HG03460 (cell line): ENCODE data around the gene PCLO.
"Not testable (repeated sequence)": the region's sequence is repeated elsewhere in the genome, so short reads cannot be mapped to it uniquely, and the experiment has no call there.

Experiments used
- ATAC-seq: cut with Tn5 transposase; IDR thresholded peaks from one replicate; pipeline ENCODE4 v1.9.1; 2021; ENCODE audit not compliant: unreplicated experiment

Gene PCLO

GRCh38 chr7:82965088-82966036, 197.3 kb downstream of the PCLO start:
- no peak for ATAC-seq

DNA sequence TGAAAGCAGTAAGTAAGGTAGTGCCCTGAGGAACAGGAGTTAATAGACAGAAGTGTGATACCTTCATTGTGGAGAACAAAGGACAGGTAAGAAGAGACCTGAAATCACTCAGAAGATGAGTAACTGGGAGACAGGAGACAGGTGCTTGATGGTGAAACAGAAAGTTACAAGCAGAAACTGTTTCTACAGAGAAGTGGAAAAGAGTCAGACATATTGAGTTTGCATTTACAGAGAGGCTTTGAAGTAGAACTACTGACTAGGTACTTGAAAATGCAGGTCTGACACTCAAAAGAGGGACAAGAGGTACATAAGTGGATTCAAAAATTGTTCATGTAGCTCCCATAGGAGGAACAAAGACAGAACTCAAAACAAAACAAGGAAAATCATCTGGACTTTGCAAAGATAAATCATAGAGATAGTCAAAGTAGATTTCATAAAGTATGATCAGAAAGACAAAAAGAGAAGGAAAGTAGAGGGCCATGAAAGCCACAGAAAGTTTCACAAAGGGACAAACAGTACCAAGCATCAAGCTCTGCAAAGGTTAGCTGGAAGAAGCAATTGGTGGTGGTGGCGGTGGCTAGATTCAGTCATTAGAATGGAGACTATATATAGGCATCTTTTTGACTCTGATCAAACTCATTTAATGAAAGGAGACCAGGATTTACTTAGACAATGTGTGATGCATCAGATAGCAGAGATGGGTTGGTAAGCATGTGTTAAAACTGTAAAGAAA, 198.4 kb downstream of the PCLO start:
- peak; percentile 61 for ATAC-seq

GRCh38 chr7:82961240-82961639, 201.4 kb downstream of the PCLO start:
- no peak for ATAC-seq

- no peak for ATAC-seq
These were observed 203.2 kb downstream of the PCLO start for GRCh38 chr7:82959528-82959927.

DNA sequence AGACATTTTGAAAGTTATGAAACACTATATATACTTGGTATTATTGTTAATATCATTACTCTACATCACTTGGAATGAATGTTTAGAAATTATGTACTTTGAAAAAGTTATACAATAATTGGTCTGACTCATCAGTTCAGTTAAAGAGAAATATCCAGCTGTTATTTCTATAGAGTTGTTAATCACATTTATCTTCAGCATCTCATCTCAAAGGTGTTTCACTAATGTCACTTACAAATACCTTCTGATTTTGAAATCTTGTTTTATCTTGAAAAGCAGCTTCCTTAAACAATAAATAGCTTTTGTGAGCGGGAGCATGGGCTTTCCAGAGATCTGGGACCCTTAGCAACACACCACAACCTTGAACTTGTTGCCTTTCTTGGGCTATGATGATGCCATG, 205.2 kb downstream of the PCLO start:
- no peak for ATAC-seq

- ATAC-seq: no peak
These were observed 209.2 kb downstream of the PCLO start for GRCh38 chr7:82953324-82954027.

- ATAC-seq: no peak
These were observed 212.2 kb downstream of the PCLO start for GRCh38 chr7:82950436-82950835.

- ATAC-seq: no peak
These were observed 217.2 kb downstream of the PCLO start for GRCh38 chr7:82945480-82945879.

- ATAC-seq: no peak
These were observed 217.6 kb downstream of the PCLO start for GRCh38 chr7:82945056-82945455.

DNA sequence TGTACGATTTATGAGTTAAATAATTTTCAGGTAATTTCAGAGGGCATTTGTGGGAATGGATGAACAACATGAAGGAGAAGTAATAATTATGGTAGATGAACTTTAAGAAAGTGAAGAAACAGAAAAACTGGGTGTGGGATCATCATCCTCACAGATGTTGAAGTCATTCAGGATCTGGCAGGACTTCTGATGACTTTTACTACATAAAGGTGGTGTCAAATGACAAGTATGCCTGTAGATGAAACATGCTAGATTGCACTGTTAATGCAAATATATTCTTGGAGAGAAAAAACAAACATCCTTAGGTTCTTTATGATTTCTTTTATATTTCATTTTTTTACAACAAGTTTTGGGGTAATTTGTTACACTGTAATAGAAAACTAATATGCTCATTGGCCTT, 230.2 kb downstream of the PCLO start:
- no peak for ATAC-seq

GRCh38 chr7:82926477-82926876, 236.2 kb downstream of the PCLO start:
- ATAC-seq: no peak

- ATAC-seq: no peak
These were observed 237.4 kb downstream of the PCLO start for GRCh38 chr7:82925331-82925730.

DNA sequence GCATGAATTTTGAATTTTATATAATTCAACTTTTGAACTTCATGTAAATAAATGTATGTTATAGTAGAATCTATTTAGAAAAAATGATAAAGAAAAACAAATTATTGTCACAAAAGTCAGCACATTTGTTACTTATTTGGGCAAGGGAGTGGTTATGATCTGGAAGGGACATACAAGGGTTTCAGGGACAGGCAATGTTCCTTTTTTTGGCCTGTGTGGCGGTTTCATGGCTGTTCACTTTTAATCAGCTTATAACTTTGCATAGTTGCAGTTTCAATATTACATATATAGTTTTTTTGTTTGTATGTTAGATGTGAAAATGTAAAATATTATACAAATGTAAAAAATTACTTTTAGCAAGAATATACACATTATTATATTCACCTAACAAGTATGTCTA, 256.2 kb downstream of the PCLO start:
- no peak for ATAC-seq

DNA sequence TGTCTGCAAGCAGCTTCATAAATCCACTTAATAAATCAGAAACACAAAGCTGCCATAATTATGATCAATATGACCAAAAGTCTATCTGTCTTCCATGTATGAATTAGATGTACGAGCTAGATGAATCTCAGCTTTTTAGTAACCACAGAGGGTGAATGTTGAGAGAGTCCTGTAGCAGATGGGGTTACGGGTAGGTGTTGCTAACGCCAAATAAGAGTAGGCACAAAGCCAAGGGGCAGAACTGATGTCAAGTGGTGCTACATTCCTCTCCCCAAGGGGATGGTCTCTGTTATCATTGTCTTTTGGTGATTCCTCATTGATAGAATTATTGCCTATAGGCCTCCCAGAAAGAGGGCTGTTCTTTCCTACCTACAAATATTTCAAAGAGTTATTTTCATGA, 257.8 kb downstream of the PCLO start:
- no peak for ATAC-seq

GRCh38 chr7:82901098-82901497, 261.6 kb downstream of the PCLO start:
- not testable (repeated sequence) for ATAC-seq

GRCh38 chr7:82897500-82897899, 265.2 kb downstream of the PCLO start:
- no peak for ATAC-seq

- ATAC-seq: not testable (repeated sequence)
These were observed 268.3 kb downstream of the PCLO start for GRCh38 chr7:82894341-82894740.

DNA sequence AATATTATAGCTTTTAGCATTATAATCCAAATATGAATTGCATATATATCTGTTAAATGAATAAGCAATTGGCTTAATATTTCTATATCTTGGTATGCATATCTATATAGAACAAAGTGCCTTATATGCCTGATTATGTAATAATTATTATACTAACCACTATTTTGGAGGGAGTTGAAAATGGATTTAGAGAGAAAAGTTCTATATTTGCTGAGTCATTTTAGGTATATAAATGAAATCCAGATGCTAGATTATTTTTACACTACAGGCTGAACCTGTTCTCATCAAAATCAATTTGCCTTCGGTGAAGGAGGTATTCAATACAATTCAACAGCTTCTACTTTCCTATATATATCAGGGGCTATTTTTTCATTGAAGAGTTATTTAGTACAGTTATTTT, 276.4 kb downstream of the PCLO start:
- ATAC-seq: no peak

DNA sequence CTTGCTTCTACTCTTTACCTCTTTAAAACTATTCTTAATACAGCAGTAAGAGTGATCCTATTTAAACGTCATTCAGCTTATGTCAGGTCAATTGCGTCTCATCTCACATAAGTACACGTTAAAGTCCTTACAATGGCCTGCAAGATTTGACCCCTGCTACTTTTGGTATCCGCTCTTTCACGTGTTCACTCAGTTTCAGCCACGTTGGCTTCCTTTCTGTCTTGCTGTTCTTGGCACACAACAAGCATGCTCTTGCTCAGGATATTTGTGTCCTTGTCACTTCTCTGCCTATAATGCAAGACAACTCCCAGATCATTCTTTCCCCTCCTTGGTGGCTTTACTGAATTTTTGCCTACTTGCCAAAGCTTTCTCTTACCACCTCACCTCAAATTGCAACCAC, 296.8 kb downstream of the PCLO start:
- ATAC-seq: no peak

GRCh38 chr7:82859106-82859850, 303.4 kb downstream of the PCLO start:
- ATAC-seq: no peak

DNA sequence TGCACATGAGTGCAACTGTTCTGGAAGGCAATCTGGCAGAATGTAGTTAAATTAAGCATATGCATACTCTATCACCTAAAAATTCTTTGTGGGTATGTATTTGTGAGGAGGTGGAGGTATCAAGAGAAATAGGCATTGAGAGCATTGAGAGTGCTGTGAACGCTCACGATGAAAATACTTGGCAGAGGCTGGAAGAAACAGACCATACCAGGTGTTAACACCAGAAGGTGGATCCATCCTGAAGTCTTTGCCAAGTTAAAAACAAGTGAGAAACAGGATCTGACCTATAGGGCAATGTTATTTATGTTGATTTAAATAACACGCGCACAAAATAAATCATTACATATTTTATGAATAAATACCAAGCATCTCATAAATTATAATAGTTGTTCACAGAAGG, 311.6 kb downstream of the PCLO start:
- no peak for ATAC-seq
